HG03432 (cell line): ENCODE results near the gene ITPRID2.

Experiments used
- ATAC-seq: cut with Tn5 transposase; IDR thresholded peaks from one replicate; pipeline ENCODE4 v1.9.1; 2021; ENCODE audit warnings: mild to moderate bottlenecking, moderate library complexity; ENCODE audit not compliant: unreplicated experiment

The ITPRID2 gene

GRCh38 chr2:181879295-181879694 is 12.2 kb upstream of the ITPRID2 start:
- ATAC-seq = no peak

DNA sequence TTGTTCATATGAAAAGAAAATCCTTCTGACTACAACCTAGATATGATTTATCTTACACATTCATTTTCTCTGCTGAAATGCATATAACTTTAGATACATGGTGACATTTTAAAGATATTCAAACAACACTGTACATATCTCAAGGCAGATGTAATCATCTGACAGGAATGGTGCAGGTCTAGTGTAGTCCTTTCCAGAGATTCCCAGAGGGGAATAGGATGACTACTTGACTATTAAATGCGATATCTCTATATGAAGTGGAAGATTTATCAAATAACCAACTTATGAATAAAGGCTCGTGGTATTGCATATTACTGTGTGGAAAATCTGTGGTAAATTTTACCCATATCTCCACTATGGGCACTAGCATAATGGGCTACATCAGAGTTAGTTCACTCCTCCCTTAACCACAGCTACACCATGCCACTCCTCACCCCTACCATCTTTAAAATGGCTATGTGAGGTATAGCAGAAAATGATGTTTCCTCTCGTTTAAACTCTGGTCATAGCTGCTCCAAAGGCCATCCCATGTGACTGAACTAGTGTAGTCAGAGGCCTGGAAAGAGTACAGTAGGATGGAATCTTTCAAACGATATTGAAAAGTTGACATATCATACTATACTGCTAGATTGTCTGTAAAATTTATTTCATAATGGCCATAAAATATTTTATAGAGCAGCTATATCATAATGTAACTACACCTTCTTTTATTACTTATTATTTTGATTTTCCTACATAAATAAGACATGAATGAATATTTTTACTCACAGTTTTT is 9.1 kb upstream of the ITPRID2 start:
- no peak for ATAC-seq

- ATAC-seq = no peak
Measured at GRCh38 chr2:181884601-181885000, 6.9 kb upstream of the ITPRID2 start.

- ATAC-seq = no peak
Measured at GRCh38 chr2:181885096-181885495, 6.4 kb upstream of the ITPRID2 start.

- ATAC-seq = no peak
Measured at GRCh38 chr2:181886192-181886591, 5.3 kb upstream of the ITPRID2 start.

DNA sequence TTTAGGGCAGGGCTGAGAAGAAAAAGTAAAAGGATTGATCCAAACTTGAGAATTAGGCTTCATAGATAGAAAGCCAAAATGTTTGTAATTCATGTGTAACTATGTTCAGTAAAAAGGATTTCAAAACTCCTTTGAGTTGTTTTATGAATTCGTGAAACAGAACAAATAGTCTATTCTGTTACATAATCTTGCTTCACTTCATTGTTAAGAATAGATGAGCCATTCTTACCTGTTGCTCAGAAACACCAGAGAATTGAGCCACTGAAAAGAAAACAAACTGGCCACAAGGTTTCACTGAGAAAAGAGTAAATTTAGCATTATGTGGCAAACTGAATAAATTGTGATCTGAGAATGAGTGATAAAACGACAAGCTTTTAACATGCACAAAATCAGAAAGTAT is 4.5 kb upstream of the ITPRID2 start:
- no peak for ATAC-seq

DNA sequence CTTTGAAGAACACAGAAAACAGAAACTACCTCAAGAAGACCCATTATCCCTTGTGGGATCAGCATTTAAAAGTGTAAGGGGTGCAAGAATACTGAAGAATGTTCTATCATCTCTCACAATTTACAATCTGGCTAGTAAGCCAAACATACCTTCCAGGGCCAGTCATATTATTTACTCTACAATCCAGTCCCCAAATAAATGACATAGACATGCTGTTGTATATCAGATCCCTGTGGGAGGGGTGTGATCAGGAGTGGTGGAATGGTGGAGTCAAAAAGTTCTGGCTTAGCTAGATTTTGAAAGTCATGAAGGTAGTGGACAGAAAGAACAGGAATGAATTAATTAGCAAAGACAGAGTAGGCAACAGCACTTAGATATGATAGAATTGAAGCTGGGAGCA is 1.8 kb upstream of the ITPRID2 start:
- ATAC-seq = no peak

DNA sequence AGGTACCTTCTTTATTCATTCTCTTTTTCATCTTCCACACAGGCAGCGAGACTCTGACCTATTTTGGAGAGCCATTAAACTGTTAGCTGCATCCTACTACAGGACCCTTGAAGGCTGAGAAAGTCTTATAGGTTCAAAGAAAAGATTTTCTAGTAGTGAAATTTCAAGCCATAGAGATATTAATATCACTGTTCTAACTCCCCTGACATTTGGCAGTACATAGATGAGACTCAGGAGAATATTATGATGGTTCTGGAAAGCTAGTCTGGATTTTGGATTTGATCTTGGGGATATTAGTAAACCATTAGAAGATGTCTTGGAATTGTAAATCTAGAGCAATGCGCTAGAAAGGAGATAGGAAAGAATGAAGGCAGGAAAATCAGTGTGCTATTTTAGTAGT is 1.3 kb upstream of the ITPRID2 start:
- ATAC-seq = no peak

DNA sequence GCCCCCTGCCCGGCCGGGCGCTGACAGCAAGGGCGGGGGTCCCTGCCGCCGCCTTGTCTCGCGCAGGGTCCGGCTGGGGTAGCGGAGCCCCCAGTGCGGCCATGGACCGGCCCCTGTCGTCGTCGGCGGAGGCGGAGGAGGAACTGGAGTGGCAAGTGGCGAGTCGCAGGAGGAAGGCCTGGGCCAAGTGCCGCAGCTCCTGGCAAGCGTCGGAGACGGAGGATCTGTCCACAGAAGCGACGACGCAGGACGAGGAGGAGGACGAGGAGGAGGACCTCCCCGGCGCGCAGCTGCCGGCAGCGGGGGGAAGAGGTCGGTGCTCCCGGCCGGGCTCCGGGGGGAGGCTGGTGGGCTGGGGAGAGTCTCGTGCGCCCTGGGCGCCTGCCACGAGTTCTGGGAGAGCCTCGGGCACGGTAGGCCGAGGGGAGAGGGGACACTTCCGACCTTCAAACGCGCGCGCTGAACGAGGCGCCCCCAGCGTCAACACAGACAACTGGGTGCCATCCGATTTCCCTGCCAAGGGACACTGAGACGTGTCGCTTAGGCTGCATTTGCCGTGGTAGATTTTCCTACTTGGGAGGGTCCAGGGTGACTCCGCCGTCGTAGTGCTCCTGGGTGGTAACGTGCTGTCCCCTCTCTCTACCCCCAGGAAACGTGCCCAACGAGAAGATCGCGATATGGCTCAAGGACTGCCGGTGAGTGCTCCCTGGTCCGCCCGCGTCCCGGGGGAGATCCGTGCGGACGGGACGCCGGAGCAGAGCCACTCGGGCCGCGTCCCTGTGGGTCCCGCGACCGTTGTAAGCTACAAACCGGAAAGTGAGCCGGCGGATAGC is 652 bp downstream of the ITPRID2 start:
- peak; percentile 62 for ATAC-seq

- no peak for ATAC-seq
Measured at GRCh38 chr2:181892799-181893435, 1.4 kb downstream of the ITPRID2 start.

DNA sequence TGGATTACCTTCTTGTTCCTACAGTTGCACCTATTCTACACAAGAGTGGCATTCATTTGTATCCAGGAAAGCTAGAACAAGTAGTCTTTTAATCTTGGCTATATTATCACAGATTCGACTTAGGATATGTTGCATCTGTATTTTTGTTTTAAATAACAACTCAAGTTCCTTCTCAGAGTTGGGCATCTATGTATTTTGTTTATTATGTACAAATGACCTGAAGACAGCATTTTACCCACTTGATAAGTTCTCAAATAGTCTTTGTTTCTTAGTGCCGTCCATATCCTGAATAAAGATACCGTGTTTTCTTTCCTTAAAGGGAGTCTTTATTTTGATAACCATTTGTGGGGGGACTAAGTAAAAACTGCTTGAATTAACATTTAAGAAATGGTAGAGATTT is 2.9 kb downstream of the ITPRID2 start:
- no peak for ATAC-seq

GRCh38 chr2:181895818-181896217 is 4.3 kb downstream of the ITPRID2 start:
- no peak for ATAC-seq

GRCh38 chr2:181896286-181896685 is 4.8 kb downstream of the ITPRID2 start:
- ATAC-seq = no peak

- ATAC-seq = no peak
Measured at GRCh38 chr2:181900007-181900651, 8.6 kb downstream of the ITPRID2 start.

DNA sequence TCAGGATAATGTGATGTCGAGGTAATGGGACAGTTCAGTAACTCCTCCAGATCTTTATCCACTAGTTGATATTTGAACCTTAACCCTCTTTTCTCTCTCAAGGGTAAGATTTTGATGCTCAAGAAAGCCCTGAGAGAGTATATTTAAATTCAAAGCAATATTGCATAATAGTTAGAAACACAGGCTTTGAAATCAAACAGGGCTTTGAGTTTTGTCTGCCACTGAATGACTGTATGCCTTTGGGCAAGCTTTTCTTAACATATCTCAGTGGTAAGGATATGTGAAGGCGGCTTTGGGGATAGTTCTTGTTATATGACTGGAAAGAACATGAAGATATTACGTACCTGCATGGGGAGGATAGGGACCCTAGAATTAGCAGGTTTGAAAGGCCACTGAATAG is 11.1 kb downstream of the ITPRID2 start:
- ATAC-seq = no peak

GRCh38 chr2:181904022-181904632 is 12.6 kb downstream of the ITPRID2 start:
- ATAC-seq = peak; percentile 62

DNA sequence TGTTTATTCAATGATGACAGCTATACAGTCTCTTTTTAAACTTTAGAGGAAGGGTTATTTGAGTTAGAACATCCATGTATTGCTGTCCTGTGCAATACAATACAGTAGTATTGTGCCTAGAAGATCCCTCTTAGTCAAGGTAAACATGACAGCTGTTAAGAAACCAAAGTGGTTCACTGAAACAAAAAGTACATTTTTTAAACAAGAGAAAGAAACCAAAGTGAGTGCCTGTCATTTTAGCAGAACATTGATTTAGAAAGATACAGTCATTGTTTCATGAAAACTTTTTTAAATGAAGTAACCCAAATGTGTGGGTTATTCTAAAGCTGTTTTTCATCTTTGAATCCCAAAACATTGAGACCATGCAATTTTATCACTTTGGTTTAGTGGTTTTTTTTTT is 15.5 kb downstream of the ITPRID2 start:
- peak; percentile 62 for ATAC-seq

- no peak for ATAC-seq
Measured at GRCh38 chr2:181907635-181908034, 16.1 kb downstream of the ITPRID2 start.

- ATAC-seq = peak; percentile 47
Measured at GRCh38 chr2:181910028-181910831, 18.7 kb downstream of the ITPRID2 start.

GRCh38 chr2:181911830-181912229 is 20.3 kb downstream of the ITPRID2 start:
- no peak for ATAC-seq
